SH-SY5Y (cell line): ENCODE data around the gene SLC6A11.

Experiments used
- GATA2 ChIP-seq: IDR thresholded peaks from 2 replicates; pipeline ENCODE4 v1.6.1; 2011; ENCODE audit warnings: mild to moderate bottlenecking, low read depth, low read length
- GATA3 ChIP-seq: IDR thresholded peaks from 2 replicates; pipeline ENCODE4 v1.6.1; 2011; ENCODE audit warnings: low read depth, mild to moderate bottlenecking, low read length, moderate library complexity

GRCh38 chr3:10772271-10773161, 43.5 kb upstream of the SLC6A11 start:
- TF ChIP-seq GATA2 (no peak), GATA3 (no peak)
